Measurements from ENCODE around the gene TBP.
"Not testable (repeated sequence)": the region's sequence is repeated elsewhere in the genome, so short reads cannot be mapped to it uniquely, and the experiment has no call there.

TBP gene

GRCh38 chr6:170605574-170606259, 51.5 kb downstream of the TBP start:
- no peak for DNase-seq (ENCODE audit: low read depth)

- DNase-seq (ENCODE audit: low read depth): not testable (repeated sequence)
Observed at GRCh38 chr6:170609225-170609624, 55.1 kb downstream of the TBP start.

GRCh38 chr6:170612256-170612804, 58.2 kb downstream of the TBP start:
- DNase-seq (ENCODE audit: low read depth): not testable (repeated sequence)

GRCh38 chr6:170616020-170616554, 61.9 kb downstream of the TBP start:
- not testable (repeated sequence) for DNase-seq (ENCODE audit: low read depth)

Measured in activated T-helper 1 cell treated with Interleukin-2 at 50 U/mL for 16 hours (primary cell).